Measurements from ENCODE around the gene CLDN17. TPM values are rescaled to one million over a fixed set of nuclear protein-coding genes. Genes with fewer than 3 reads are reported as not detected.

The CLDN17 gene
- total and polyA plus RNA-seq, 2 of the 4 experiments (the other 2 are of a cell fraction) = not detected

- Histone ChIP-seq H3K9me3 (ENCODE audit: control insufficient read depth, insufficient read depth, low read length) (peaks cover 7% of the 10 kb centered on the region), H3K4me1 (ENCODE audit: control insufficient read depth, insufficient read depth, low read length) (no peaks in the 10 kb centered on the region), H3K4me2 (ENCODE audit: low read depth, low read length) (no peak overlapping the region), H3K14ac (replicated peaks; ENCODE audit: low read depth, low read length) (no peak overlapping the region), H2BK5ac (ENCODE audit: low read depth, low read length, poor library complexity, severe bottlenecking) (no peak overlapping the region), H4K20me1 (ENCODE audit: insufficient read depth, low read length) (no peaks in the 10 kb centered on the region), H3K56ac (ENCODE audit: extremely low read depth, insufficient read depth, low read length) (no peak overlapping the region), H4K8ac (ENCODE audit: low read depth in 2 of 2, low read length in 2 of 2) (no peak overlapping the region), H3K27me3 (ENCODE audit: control insufficient read depth, insufficient read depth, low read length) (no peaks in the 10 kb centered on the region), H2BK15ac (ENCODE audit: low read depth, low read length) (no peak overlapping the region), H4K5ac (ENCODE audit: low read depth, low read length) (no peak overlapping the region), H4K91ac (ENCODE audit: insufficient read depth, low read depth, low read length) (no peak overlapping the region), H3K4ac (ENCODE audit: low read depth, low read length) (no peak overlapping the region), H3K79me1 (ENCODE audit: low read depth in 1 of 2, low read length in 2 of 2) (no peaks in the 10 kb centered on the region), H3K23ac (ENCODE audit: low read depth, low read length) (no peak overlapping the region), H3K18ac (ENCODE audit: low read depth, low read length) (no peak overlapping the region), H3K9ac (ENCODE audit: low read depth, low read length) (no peak overlapping the region), H3K9me1 (ENCODE audit: insufficient read depth, low read length) (no peaks in the 10 kb centered on the region), H2AK5ac (ENCODE audit: low read depth, low read length) (no peak overlapping the region), H3K27ac (ENCODE audit: insufficient read depth, low read length) (no peak overlapping the region), H3K4me3 (ENCODE audit: insufficient read depth, low read depth, low read length) (no peak overlapping the region), H2BK20ac (ENCODE audit: low read depth, low read length) (no peak overlapping the region), H2BK120ac (ENCODE audit: low read depth, low read length) (no peak overlapping the region), H3K36me3 (ENCODE audit: control insufficient read depth, insufficient read depth, low read length) (no peaks in the 10 kb centered on the region), H2AK9ac (replicated peaks; ENCODE audit: low read depth, low read length, poor library complexity) (no peak overlapping the region), H2AFZ (replicated peaks; ENCODE audit: low read length, poor library complexity) (no peak overlapping the region)
- DNase-seq = no peak
- in situ Hi-C loops (cut with MboI; ENCODE audit: low sequenced_read_pairs) (no loop called here), dilution Hi-C loops (cut with HindIII; ENCODE audit: low sequenced_read_pairs, unreplicated experiment) (no loop called here), intact Hi-C loops (cut with micrococcal nuclease) (no loop called here)
- ATAC-seq (ENCODE audit: low read depth) = no peak
- no peak for TF ChIP-seq FOS (IDR thresholded peaks at IDR 0.05; ENCODE audit: low read depth, low read length)
- TF ChIP-seq MAFK (IDR thresholded peaks at IDR 0.05; ENCODE audit: low read depth, low read length) = peak; percentile 42; the same call in 1 of the 2 replicates
- ChIA-PET CTCF (no interaction called here), POLR2A (ENCODE audit: unreplicated experiment) (no interaction called here)
- BruUV-seq (replicated peaks) = no TSS peak
- no CpG with 5 or more reads among the region's 6 CpGs for WGBS, 2 experiments (ENCODE audit: extremely low coverage in 2 of 2, insufficient read length in 1 of 2)
These were observed 28.1 kb downstream of the CLDN17 start for GRCh38 chr21:30138483-30138882.
